ENCODE results near the gene PARP15. TPM values are rescaled to one million over a fixed set of nuclear protein-coding genes. Genes with fewer than 3 reads are reported as not detected.
A peak's percentile ranks its signal among the peaks of the same experiment; 100 is the strongest.

Gene PARP15
- total RNA-seq, 4 donors from 2014 or later: 0.42 to 2.7 (median 1.1) TPM; not detected in 1

GRCh38 chr3:122548619-122549018 lies 28.8 kb upstream of the PARP15 start:
- WGBS, 2 donors (ENCODE audit: low coverage in 1 of 2): 0 to 44% methylated on average over 1 of the region's 1 CpG
- H3K27ac ChIP-seq: peak overlapping the region in 2 of 4 donors; percentile 2 to 47
- H3K4me1 ChIP-seq: peaks cover 0 to 24% (median 0%) of the 10 kb centered on the region in 3 donors
- peaks cover 0 to 91% of the 10 kb centered on the region in 2 donors for H3K36me3 ChIP-seq
- no peak overlapping the region for H3K4me3 ChIP-seq
- ATAC-seq: no peak
- no peaks in the 10 kb centered on the region for H3K9me3 ChIP-seq
- TF ChIP-seq POLR2AphosphoS5 (IDR thresholded peaks at IDR 0.05) (no peak), EP300 (IDR thresholded peaks at IDR 0.05) (no peak), POLR2A (IDR thresholded peaks at IDR 0.05) (no peak), CTCF (IDR thresholded peaks at IDR 0.05) (no peak)
- H3K27me3 ChIP-seq: no peaks in the 10 kb centered on the region

GRCh38 chr3:122553171-122553570 lies 24.3 kb upstream of the PARP15 start:
- 53 to 70% methylated on average over 3 of the region's 3 CpGs for WGBS, 2 donors (ENCODE audit: low coverage in 1 of 2)
- Histone ChIP-seq H3K27me3 (no peaks in the 10 kb centered on the region), H3K4me1 (peaks cover 0 to 23% (median 0%) of the 10 kb centered on the region in 3 donors), H3K9me3 (no peaks in the 10 kb centered on the region), H3K4me3 (no peak overlapping the region), H3K27ac (no peak overlapping the region), H3K36me3 (peaks cover 0 to 93% of the 10 kb centered on the region in 2 donors)
- no peak for ATAC-seq
- no peak for TF ChIP-seq CTCF (IDR thresholded peaks at IDR 0.05)
- TF ChIP-seq EP300 (IDR thresholded peaks at IDR 0.05): no peak
- TF ChIP-seq POLR2A (IDR thresholded peaks at IDR 0.05): no peak
- TF ChIP-seq POLR2AphosphoS5 (IDR thresholded peaks at IDR 0.05): no peak

GRCh38 chr3:122555275-122556071 lies 22.0 kb upstream of the PARP15 start:
- no peaks in the 10 kb centered on the region for H3K9me3 ChIP-seq
- 62 to 75% methylated on average over 3 to 6 of the region's 6 CpGs for WGBS, 2 donors (ENCODE audit: low coverage in 1 of 2)
- H3K36me3 ChIP-seq: peaks cover 0 to 94% of the 10 kb centered on the region in 2 donors
- H3K4me1 ChIP-seq: peaks cover 0 to 12% (median 2%) of the 10 kb centered on the region in 3 donors
- no peak overlapping the region for H3K4me3 ChIP-seq
- no peaks in the 10 kb centered on the region for H3K27me3 ChIP-seq
- no peak overlapping the region for H3K27ac ChIP-seq
- no peak for ATAC-seq
- TF ChIP-seq POLR2A (IDR thresholded peaks at IDR 0.05) (no peak), CTCF (IDR thresholded peaks at IDR 0.05) (no peak), POLR2AphosphoS5 (IDR thresholded peaks at IDR 0.05) (no peak), EP300 (IDR thresholded peaks at IDR 0.05) (no peak)

- ATAC-seq: no peak
- TF ChIP-seq CTCF (IDR thresholded peaks at IDR 0.05): no peak
- TF ChIP-seq EP300 (IDR thresholded peaks at IDR 0.05): no peak
- no peak for TF ChIP-seq POLR2AphosphoS5 (IDR thresholded peaks at IDR 0.05)
- TF ChIP-seq POLR2A (IDR thresholded peaks at IDR 0.05): no peak
- WGBS, 2 donors (ENCODE audit: low coverage in 1 of 2): 80 to 96% methylated on average over 5 of the region's 5 CpGs
- Histone ChIP-seq H3K4me3 (no peak overlapping the region), H3K36me3 (peaks cover 0 to 76% of the 10 kb centered on the region in 2 donors), H3K27ac (no peak overlapping the region), H3K27me3 (no peaks in the 10 kb centered on the region), H3K4me1 (peaks cover 0 to 31% (median 3%) of the 10 kb centered on the region in 3 donors), H3K9me3 (no peaks in the 10 kb centered on the region)
Measured at GRCh38 chr3:122557356-122557755, 20.1 kb upstream of the PARP15 start.

GRCh38 chr3:122558605-122559004 lies 18.8 kb upstream of the PARP15 start:
- no peak for ATAC-seq
- Histone ChIP-seq H3K4me1 (peaks cover 0 to 42% (median 7%) of the 10 kb centered on the region in 3 donors), H3K27me3 (no peaks in the 10 kb centered on the region), H3K27ac (no peak overlapping the region), H3K4me3 (no peak overlapping the region), H3K9me3 (no peaks in the 10 kb centered on the region), H3K36me3 (peaks cover 0 to 63% of the 10 kb centered on the region in 2 donors)
- no peak for TF ChIP-seq EP300 (IDR thresholded peaks at IDR 0.05)
- TF ChIP-seq CTCF (IDR thresholded peaks at IDR 0.05): no peak
- TF ChIP-seq POLR2AphosphoS5 (IDR thresholded peaks at IDR 0.05): no peak
- no peak for TF ChIP-seq POLR2A (IDR thresholded peaks at IDR 0.05)
- 90 to 92% methylated on average over 3 to 6 of the region's 6 CpGs for WGBS, 2 donors (ENCODE audit: low coverage in 1 of 2)

All from gastroesophageal sphincter (tissue), 4 donors.